Measurements from ENCODE around the gene RASA4.
A peak's percentile ranks its signal among the peaks of the same experiment; 100 is the strongest.
"Not testable (repeated sequence)": the region's sequence is repeated elsewhere in the genome, so short reads cannot be mapped to it uniquely, and the experiment has no call there.

Gene RASA4

GRCh38 chr7:102604431-102605145 lies 12.0 kb downstream of the RASA4 start:
- not testable (repeated sequence) for DNase-seq (ENCODE audit: low spot score)

GRCh38 chr7:102602317-102602716 lies 14.2 kb downstream of the RASA4 start:
- DNase-seq (ENCODE audit: low spot score): not testable (repeated sequence)

- not testable (repeated sequence) for DNase-seq (ENCODE audit: low spot score)
Measured at GRCh38 chr7:102599699-102600098, 16.9 kb downstream of the RASA4 start.

GRCh38 chr7:102596036-102596435 lies 20.5 kb downstream of the RASA4 start:
- DNase-seq (ENCODE audit: low spot score): not testable (repeated sequence)

GRCh38 chr7:102593637-102594334 lies 22.8 kb downstream of the RASA4 start:
- not testable (repeated sequence) for DNase-seq (ENCODE audit: low spot score)

- DNase-seq (ENCODE audit: low spot score): peak; percentile 36
Measured at GRCh38 chr7:102592477-102593019, 24.0 kb downstream of the RASA4 start.

GRCh38 chr7:102589857-102590256 lies 26.7 kb downstream of the RASA4 start:
- not testable (repeated sequence) for DNase-seq (ENCODE audit: low spot score)

GRCh38 chr7:102583495-102583894 lies 33.1 kb downstream of the RASA4 start:
- not testable (repeated sequence) for DNase-seq (ENCODE audit: low spot score)

GRCh38 chr7:102581722-102582121 lies 34.8 kb downstream of the RASA4 start:
- not testable (repeated sequence) for DNase-seq (ENCODE audit: low spot score)

GRCh38 chr7:102578486-102578885 lies 38.1 kb downstream of the RASA4 start:
- not testable (repeated sequence) for DNase-seq (ENCODE audit: low spot score)

GRCh38 chr7:102577315-102578240 lies 39.0 kb downstream of the RASA4 start:
- DNase-seq (ENCODE audit: low spot score): not testable (repeated sequence)

GRCh38 chr7:102576363-102576762 lies 40.2 kb downstream of the RASA4 start:
- DNase-seq (ENCODE audit: low spot score): not testable (repeated sequence)

GRCh38 chr7:102574607-102575006 lies 41.9 kb downstream of the RASA4 start:
- DNase-seq (ENCODE audit: low spot score): not testable (repeated sequence)

GRCh38 chr7:102572261-102573239 lies 44.0 kb downstream of the RASA4 start, which contains the start of gene POLR2J3:
TSS of gene POLR2J3 (minus strand) at chr7:102572583. CDS start at chr7:102572521, 62 bp downstream.
- DNase-seq (ENCODE audit: low spot score): peak; percentile 97

- DNase-seq (ENCODE audit: low spot score): not testable (repeated sequence)
Measured at GRCh38 chr7:102568620-102569019, 47.9 kb downstream of the RASA4 start.

GRCh38 chr7:102550808-102551422 lies 65.6 kb downstream of the RASA4 start, which contains the start of gene SPDYE2:
TSS of gene SPDYE2 (plus strand) at chr7:102551226. CDS start at chr7:102553256, 2,030 bp downstream.
- DNase-seq (ENCODE audit: low spot score): not testable (repeated sequence)

- not testable (repeated sequence) for DNase-seq (ENCODE audit: low spot score)
Measured at GRCh38 chr7:102546353-102546752, 70.2 kb downstream of the RASA4 start.

- not testable (repeated sequence) for DNase-seq (ENCODE audit: low spot score)
Measured at GRCh38 chr7:102545288-102545687, 71.3 kb downstream of the RASA4 start.

GRCh38 chr7:102544372-102544771 lies 72.2 kb downstream of the RASA4 start:
- not testable (repeated sequence) for DNase-seq (ENCODE audit: low spot score)

GRCh38 chr7:102543596-102543995 lies 73.0 kb downstream of the RASA4 start, which contains the start of gene UPK3BL2:
TSS of gene UPK3BL2 (minus strand) at chr7:102543696. CDS start at chr7:102543636, 60 bp downstream.
- not testable (repeated sequence) for DNase-seq (ENCODE audit: low spot score)
